WTC11 (cell line): ENCODE results near the gene N4BP2L1. TPM values are rescaled to one million over a fixed set of nuclear protein-coding genes. Genes with fewer than 3 reads are reported as not detected.
"Not testable (repeated sequence)": the region's sequence is repeated elsewhere in the genome, so short reads cannot be mapped to it uniquely, and the experiment has no call there.

Experiments
- ATAC-seq: fragments of 200-7000 bp; cut with Tn5 transposase; 2 replicates; pipeline ENCODE4 v1.10.0; 2021; ENCODE audit warnings: mild to moderate bottlenecking, moderate library complexity
- CTCF ChIA-PET: fragments of 300-600 bp; sonication (Branson Sonifier 250); formaldehyde crosslinking; loops from one replicate; lab custom pipeline; 2021; ENCODE audit warnings: antibody characterized with exemption; lab: Charles Lee
- POLR2A ChIA-PET: fragments of 350-600 bp; sonication (Branson Sonifier 250); formaldehyde crosslinking; loops from one replicate; lab custom pipeline; 2021; ENCODE audit warnings: antibody characterized with exemption; lab: Charles Lee
- DNase-seq: peaks from one replicate; pipeline ENCODE4 v3.0.0; 2021; ENCODE audit warnings: low spot score
- H3K27ac Mint-ChIP-seq: 2 replicates; pipeline ENCODE4 v1.8.0; 2021; ENCODE audit warnings: mixed read lengths
- H3K27me3 Mint-ChIP-seq: 2 replicates; pipeline ENCODE4 v1.8.0; 2021; ENCODE audit warnings: low read depth, mild to moderate bottlenecking, moderate library complexity, mixed read lengths
- H3K36me3 Mint-ChIP-seq: 2 replicates; pipeline ENCODE4 v1.8.0; 2021; ENCODE audit warnings: mixed read lengths
- H3K4me1 Mint-ChIP-seq: 2 replicates; pipeline ENCODE4 v1.8.0; 2022; ENCODE audit warnings: mixed read lengths
- H3K4me3 Mint-ChIP-seq: 2 replicates; pipeline ENCODE4 v1.8.0; 2021; ENCODE audit warnings: mild to moderate bottlenecking, moderate library complexity, mixed read lengths
- H3K9me3 Mint-ChIP-seq: 2 replicates; pipeline ENCODE4 v1.8.0; 2021; ENCODE audit warnings: mixed read lengths
- NFYB ChIP-seq: sonication (generic); formaldehyde crosslinking; conservative IDR thresholded peaks from 2 replicates; pipeline ENCODE4 v1.8.0; 2022; ENCODE audit warnings: low read depth, missing genetic modification reagents
- total RNA-seq: library from RNA; stranded (reverse); gene quantifications from 3 replicates; pipeline ENCODE4 v1.2.3, GENCODE V29; 2021

The N4BP2L1 gene
- total RNA-seq, 1 experiment from 2014 or later = 3.8 TPM

DNA sequence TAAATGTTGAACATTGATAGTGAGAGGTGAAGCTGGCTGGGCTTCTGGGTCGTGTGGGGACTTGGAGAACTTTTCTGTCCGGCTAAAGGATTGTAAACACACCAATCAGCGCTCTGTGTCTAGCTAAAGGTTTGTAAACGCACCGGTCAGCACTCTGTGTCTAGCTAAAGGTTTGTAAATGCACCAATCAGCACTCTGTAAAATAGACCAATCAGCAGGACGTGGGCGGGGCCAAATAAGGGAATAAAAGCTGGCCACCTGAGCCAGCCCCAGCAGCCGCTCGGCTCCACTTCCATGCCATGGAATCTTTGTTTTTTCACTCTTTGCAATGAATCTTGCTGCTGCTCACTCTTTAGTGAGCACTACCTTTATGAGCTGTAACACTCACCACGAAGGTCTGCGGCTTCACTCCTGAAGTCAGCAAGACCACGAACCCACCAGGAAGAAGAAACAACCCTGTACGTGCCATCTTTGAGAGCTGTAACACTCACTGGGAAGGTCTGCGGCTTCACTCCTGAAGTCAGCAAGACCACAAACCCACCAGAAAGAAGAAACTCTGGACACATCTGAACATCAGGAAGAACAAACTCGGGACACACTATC, 77.0 kb downstream of the N4BP2L1 start:
- CTCF ChIA-PET = not testable (repeated sequence)

More for the DNA sequence above, 77.0 kb downstream of the N4BP2L1 start:
- H3K27me3 Mint-ChIP-seq, H3K4me1 Mint-ChIP-seq, DNase-seq, H3K27ac Mint-ChIP-seq, ATAC-seq, H3K4me3 Mint-ChIP-seq, POLR2A ChIA-PET: not testable (repeated sequence)
- Mint-ChIP-seq H3K9me3 (peaks cover 17% of the 10 kb centered on the region), H3K36me3 (peaks cover 32% of the 10 kb centered on the region)
- peak; percentile 39; the same call in 1 of the 2 replicates for TF ChIP-seq NFYB

Other genes starting within 250 kb of the N4BP2L1 start
- 0.25 to 0.48 TPM (median 0.33 TPM) in 3 replicates for gene ZAR1L, start 112.8 kb downstream of the N4BP2L1 start, total RNA-seq
- gene BRCA2, start 112.6 kb downstream of the N4BP2L1 start, total RNA-seq = 14.8 to 21.6 TPM (median 18.2 TPM) in 3 replicates
- gene N4BP2L2, start 110.7 kb upstream of the N4BP2L1 start, total RNA-seq = 68.9 to 78.3 TPM (median 72.9 TPM) in 3 replicates
- 41.3 to 44.5 TPM (median 44.3 TPM) in 3 replicates for gene PDS5B, start 158.3 kb upstream of the N4BP2L1 start, total RNA-seq